Measurements from ENCODE around the gene CD68.

CD68 gene

DNA sequence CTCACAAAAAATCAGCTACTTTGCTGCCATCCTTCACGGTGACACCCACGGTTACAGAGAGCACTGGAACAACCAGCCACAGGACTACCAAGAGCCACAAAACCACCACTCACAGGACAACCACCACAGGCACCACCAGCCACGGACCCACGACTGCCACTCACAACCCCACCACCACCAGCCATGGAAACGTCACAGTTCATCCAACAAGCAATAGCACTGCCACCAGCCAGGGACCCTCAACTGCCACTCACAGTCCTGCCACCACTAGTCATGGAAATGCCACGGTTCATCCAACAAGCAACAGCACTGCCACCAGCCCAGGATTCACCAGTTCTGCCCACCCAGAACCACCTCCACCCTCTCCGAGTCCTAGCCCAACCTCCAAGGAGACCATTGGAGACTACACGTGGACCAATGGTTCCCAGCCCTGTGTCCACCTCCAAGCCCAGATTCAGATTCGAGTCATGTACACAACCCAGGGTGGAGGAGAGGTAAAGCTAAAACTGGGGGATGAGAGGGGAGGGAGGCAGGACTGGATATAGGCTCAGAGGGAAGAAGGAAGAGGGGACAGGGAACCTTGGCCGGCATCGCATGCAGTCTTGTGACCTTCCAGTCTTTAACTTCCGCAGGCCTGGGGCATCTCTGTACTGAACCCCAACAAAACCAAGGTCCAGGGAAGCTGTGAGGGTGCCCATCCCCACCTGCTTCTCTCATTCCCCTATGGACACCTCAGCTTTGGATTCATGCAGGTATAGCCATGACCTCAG lies 581 bp downstream of the CD68 start:
- Histone ChIP-seq H3K27me3 (ENCODE audit: low read length) (no peaks in the 10 kb centered on the region), H3F3A (ENCODE audit: insufficient read depth) (peaks cover 63% of the 10 kb centered on the region), H3K27ac (ENCODE audit: low read depth, low read length) (peak overlapping the region; percentile 72), H3K9me3 (ENCODE audit: insufficient read depth, low read length) (no peaks in the 10 kb centered on the region), H3K9ac (ENCODE audit: low read length) (peak overlapping the region; percentile 18; the same call in 1 of the 2 replicates), H3K9me2 (replicated peaks; ENCODE audit: insufficient read depth, low read length) (no peaks in the 10 kb centered on the region), H3K36me3 (ENCODE audit: low read length) (peaks cover 19% of the 10 kb centered on the region), H4K20me1 (ENCODE audit: low read depth, low read length) (peaks cover 20% of the 10 kb centered on the region), H3K4me2 (ENCODE audit: low read depth, low read length, poor library complexity, severe bottlenecking) (peak overlapping the region; percentile 9), H2AFZ (ENCODE audit: low read depth, low read length, severe bottlenecking) (no peak overlapping the region), H3K4me3 (ENCODE audit: insufficient read depth, low read length, poor library complexity, severe bottlenecking) (no peak overlapping the region), H3K79me2 (ENCODE audit: insufficient read depth, low read length) (peaks cover 30% of the 10 kb centered on the region)
- no peak for TF ChIP-seq CTCF (IDR thresholded peaks at IDR 0.05; ENCODE audit: insufficient read depth, low read length, poor library complexity, severe bottlenecking)
- TF ChIP-seq EZH2phosphoT487 (conservative IDR thresholded peaks at IDR 0.05; ENCODE audit: low read length) = no peak

GRCh38 chr17:7580604-7581575 lies 1.5 kb downstream of the CD68 start:
- no peak for TF ChIP-seq CTCF (IDR thresholded peaks at IDR 0.05; ENCODE audit: insufficient read depth, low read length, poor library complexity, severe bottlenecking)
- TF ChIP-seq EZH2phosphoT487 (conservative IDR thresholded peaks at IDR 0.05; ENCODE audit: low read length) = no peak
- no peak overlapping the region for H2AFZ ChIP-seq (ENCODE audit: low read depth, low read length, severe bottlenecking)
- H3K4me2 ChIP-seq (ENCODE audit: low read depth, low read length, poor library complexity, severe bottlenecking) = no peak overlapping the region
- H3K27me3 ChIP-seq (ENCODE audit: low read length) = no peaks in the 10 kb centered on the region
- H3F3A ChIP-seq (ENCODE audit: insufficient read depth) = peaks cover 54% of the 10 kb centered on the region
- no peaks in the 10 kb centered on the region for H3K9me2 ChIP-seq (replicated peaks; ENCODE audit: insufficient read depth, low read length)
- H4K20me1 ChIP-seq (ENCODE audit: low read depth, low read length) = peaks cover 11% of the 10 kb centered on the region
- H3K9ac ChIP-seq (ENCODE audit: low read length) = no peak overlapping the region
- H3K79me2 ChIP-seq (ENCODE audit: insufficient read depth, low read length) = peaks cover 31% of the 10 kb centered on the region
- no peak overlapping the region for H3K4me3 ChIP-seq (ENCODE audit: insufficient read depth, low read length, poor library complexity, severe bottlenecking)
- H3K27ac ChIP-seq (ENCODE audit: low read depth, low read length) = peak overlapping the region; percentile 4; the same call in 1 of the 2 replicates
- H3K36me3 ChIP-seq (ENCODE audit: low read length) = peaks cover 12% of the 10 kb centered on the region
- H3K9me3 ChIP-seq (ENCODE audit: insufficient read depth, low read length) = no peaks in the 10 kb centered on the region

GRCh38 chr17:7582396-7583252 lies 3.2 kb downstream of the CD68 start:
- no peak for TF ChIP-seq CTCF (IDR thresholded peaks at IDR 0.05; ENCODE audit: insufficient read depth, low read length, poor library complexity, severe bottlenecking)
- TF ChIP-seq EZH2phosphoT487 (conservative IDR thresholded peaks at IDR 0.05; ENCODE audit: low read length) = no peak
- no peaks in the 10 kb centered on the region for H3K9me2 ChIP-seq (replicated peaks; ENCODE audit: insufficient read depth, low read length)
- no peaks in the 10 kb centered on the region for H3K27me3 ChIP-seq (ENCODE audit: low read length)
- no peak overlapping the region for H2AFZ ChIP-seq (ENCODE audit: low read depth, low read length, severe bottlenecking)
- peak overlapping the region; percentile 77 for H3K9ac ChIP-seq (ENCODE audit: low read length)
- peak overlapping the region; percentile 65 for H3K4me3 ChIP-seq (ENCODE audit: insufficient read depth, low read length, poor library complexity, severe bottlenecking)
- no peaks in the 10 kb centered on the region for H4K20me1 ChIP-seq (ENCODE audit: low read depth, low read length)
- peak overlapping the region; percentile 88; the same call in 1 of the 2 replicates for H3K27ac ChIP-seq (ENCODE audit: low read depth, low read length)
- no peaks in the 10 kb centered on the region for H3K36me3 ChIP-seq (ENCODE audit: low read length)
- H3F3A ChIP-seq (ENCODE audit: insufficient read depth) = peaks cover 37% of the 10 kb centered on the region
- H3K79me2 ChIP-seq (ENCODE audit: insufficient read depth, low read length) = peaks cover 34% of the 10 kb centered on the region
- no peaks in the 10 kb centered on the region for H3K9me3 ChIP-seq (ENCODE audit: insufficient read depth, low read length)
- H3K4me2 ChIP-seq (ENCODE audit: low read depth, low read length, poor library complexity, severe bottlenecking) = peak overlapping the region; percentile 68
